Upper lobe of left lung (tissue), 6 donors: ENCODE data around the gene SMURF2. TPM values are rescaled to one million over a fixed set of nuclear protein-coding genes. Genes with fewer than 3 reads are reported as not detected.

Experiments used
- ATAC-seq, 2 donors: fragments of 200-7000 bp; cut with Tn5 transposase; one replicate each; pipeline ENCODE4 v1.9.1; 2022; ENCODE audit warnings: mild to moderate bottlenecking in 2 of 2, moderate library complexity in 2 of 2; ENCODE audit not compliant: low FRiP score in 2 of 2
- DNase-seq, 2 donors: peaks; one replicate each; pipeline ENCODE4 v3.0.0-alpha.2; 2019 to 2020
- H3K27ac ChIP-seq, 4 donors: fragments of 200-600 bp; sonication (generic); one replicate each; pipeline ENCODE4 v1.5.1; 2016 to 2019
- H3K27me3 ChIP-seq, 4 donors: fragments of 200-600 bp; sonication (generic); one replicate each; pipeline ENCODE4 v1.5.1; 2017 to 2019
- H3K36me3 ChIP-seq, 4 donors: fragments of 200-600 bp; sonication (generic); one replicate each; pipeline ENCODE4 v1.5.1; 2016 to 2019
- H3K4me1 ChIP-seq, 4 donors: fragments of 200-600 bp; sonication (generic); one replicate each; pipeline ENCODE4 v1.5.1; 2018 to 2019
- H3K4me3 ChIP-seq, 4 donors: fragments of 200-600 bp; sonication (generic); one replicate each; pipeline ENCODE4 v1.5.1; 2017 to 2019; ENCODE audit warnings: mild to moderate bottlenecking in 2 of 4, moderate library complexity in 1 of 4
- H3K9me3 ChIP-seq, 4 donors: fragments of 200-600 bp; sonication (generic); one replicate each; pipeline ENCODE4 v1.5.1; 2018 to 2019
- EP300 ChIP-seq, 4 donors: sonication (generic); formaldehyde crosslinking; IDR thresholded peaks; one replicate each; pipeline ENCODE4 v1.5.1; 2017; ENCODE audit warnings: antibody characterized with exemption in 4 of 4, control low read depth in 2 of 4
- POLR2A ChIP-seq, 4 donors: fragments of 450-650 bp; IDR thresholded peaks; one replicate each; pipeline ENCODE4 v1.5.1; 2016 to 2017; ENCODE audit warnings: antibody characterized with exemption in 4 of 4, mild to moderate bottlenecking in 2 of 4
- POLR2AphosphoS5 ChIP-seq, 2 donors: sonication (generic); formaldehyde crosslinking; IDR thresholded peaks; one replicate each; pipeline ENCODE4 v1.5.1; 2017; ENCODE audit warnings: antibody characterized with exemption in 2 of 2
- WGBS, 2 donors: methylation state at CpG; one replicate each; pipeline ENCODE4 v1.1.5; 2017 to 2018; 5-methylcytosine and 5-hydroxymethylcytosine counted together
- total RNA-seq, 6 donors: library from RNA; depleted of rRNA in 4 of 6; stranded (reverse); fragments of >200 nt in 4 of 6; gene quantifications; one replicate each; pipeline versions ENCODE4 v1.1.0 to v1.2.1, GENCODE V29; 2016 to 2021
- TF ChIP-seq, protein P1 (sequence below), 6 experiments: fragments of 450-650 bp in 4 of 6; fragments of 200-600 bp in 2 of 6; sonication (generic) in 2 of 6; IDR thresholded peaks; one replicate each; pipeline ENCODE4 v1.5.1; 2016 to 2019; ENCODE audit warnings: antibody characterized with exemption in 6 of 6
- donor health status: DM: no; HTN: no; CAD: no; lungs with moderate emphysema.
- donor health status: DM: no; HTN: yes; CAD: no; lungs with severe emphysema.

The SMURF2 gene
- total RNA-seq, 6 donors from 2014 or later, result 24.1 to 58.2 (median 34.9) TPM

DNA sequence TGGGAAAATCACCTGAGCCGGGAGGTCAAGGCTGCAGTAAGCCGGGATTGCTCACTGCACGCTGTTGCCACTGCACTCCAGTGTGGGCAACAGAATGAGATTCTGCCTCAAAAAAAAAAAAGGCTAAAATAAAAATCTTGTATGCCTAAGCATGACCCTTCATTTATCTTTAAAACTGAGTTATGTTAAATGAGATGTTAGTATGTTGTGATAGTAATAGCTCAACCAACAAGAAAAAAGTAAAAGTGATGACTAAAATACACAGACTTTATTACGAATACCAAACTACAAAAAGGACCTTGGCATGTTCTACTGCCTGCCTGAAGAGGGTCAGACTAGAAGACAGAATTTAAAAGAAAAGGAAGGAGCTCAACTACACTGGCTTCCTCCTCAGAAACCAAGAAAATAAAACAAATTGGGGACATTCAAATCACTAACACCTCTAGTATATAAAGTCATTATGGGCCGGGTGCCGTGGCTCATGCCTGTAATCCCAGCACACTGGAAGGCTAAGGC, 4.4 kb downstream of the SMURF2 start:
- DNase-seq (no peak), ATAC-seq (no peak)
- H3K27ac ChIP-seq, result peak overlapping the region in 3 of 4 donors; percentile 72 to 100 (median 97)
- TF ChIP-seq EP300 (IDR thresholded peaks at IDR 0.05) (no peak), POLR2AphosphoS5 (IDR thresholded peaks at IDR 0.05) (no peak), POLR2A (IDR thresholded peaks at IDR 0.05) (no peak)
- TF ChIP-seq, protein P1, sequence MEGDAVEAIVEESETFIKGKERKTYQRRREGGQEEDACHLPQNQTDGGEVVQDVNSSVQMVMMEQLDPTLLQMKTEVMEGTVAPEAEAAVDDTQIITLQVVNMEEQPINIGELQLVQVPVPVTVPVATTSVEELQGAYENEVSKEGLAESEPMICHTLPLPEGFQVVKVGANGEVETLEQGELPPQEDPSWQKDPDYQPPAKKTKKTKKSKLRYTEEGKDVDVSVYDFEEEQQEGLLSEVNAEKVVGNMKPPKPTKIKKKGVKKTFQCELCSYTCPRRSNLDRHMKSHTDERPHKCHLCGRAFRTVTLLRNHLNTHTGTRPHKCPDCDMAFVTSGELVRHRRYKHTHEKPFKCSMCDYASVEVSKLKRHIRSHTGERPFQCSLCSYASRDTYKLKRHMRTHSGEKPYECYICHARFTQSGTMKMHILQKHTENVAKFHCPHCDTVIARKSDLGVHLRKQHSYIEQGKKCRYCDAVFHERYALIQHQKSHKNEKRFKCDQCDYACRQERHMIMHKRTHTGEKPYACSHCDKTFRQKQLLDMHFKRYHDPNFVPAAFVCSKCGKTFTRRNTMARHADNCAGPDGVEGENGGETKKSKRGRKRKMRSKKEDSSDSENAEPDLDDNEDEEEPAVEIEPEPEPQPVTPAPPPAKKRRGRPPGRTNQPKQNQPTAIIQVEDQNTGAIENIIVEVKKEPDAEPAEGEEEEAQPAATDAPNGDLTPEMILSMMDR (IDR thresholded peaks at IDR 0.05), result no peak
- H3K9me3 ChIP-seq, result peaks cover 0 to 3% (median 0%) of the 10 kb centered on the region in 4 donors
- H3K27me3 ChIP-seq, result no peaks in the 10 kb centered on the region
- H3K4me3 ChIP-seq, result peak overlapping the region in 1 of 4 donors; percentile 30
- peaks cover 41 to 62% (median 46%) of the 10 kb centered on the region in 4 donors for H3K4me1 ChIP-seq
- WGBS, 2 donors, result 52 to 58% methylated on average over 6 of the region's 6 CpGs
- no peaks in the 10 kb centered on the region for H3K36me3 ChIP-seq

GRCh38 chr17:64655704-64656103, 6.4 kb downstream of the SMURF2 start:
- Histone ChIP-seq H3K27ac (peak overlapping the region in 1 of 4 donors; percentile 20), H3K36me3 (no peaks in the 10 kb centered on the region), H3K9me3 (peaks cover 0 to 3% (median 0%) of the 10 kb centered on the region in 4 donors), H3K4me3 (no peak overlapping the region), H3K27me3 (no peaks in the 10 kb centered on the region), H3K4me1 (peaks cover 44 to 77% (median 57%) of the 10 kb centered on the region in 4 donors)
- DNase-seq, result no peak
- no peak for TF ChIP-seq POLR2A (IDR thresholded peaks at IDR 0.05)
- no peak for TF ChIP-seq EP300 (IDR thresholded peaks at IDR 0.05)
- no peak for TF ChIP-seq POLR2AphosphoS5 (IDR thresholded peaks at IDR 0.05)
- TF ChIP-seq, protein P1 (IDR thresholded peaks at IDR 0.05), result no peak
- no peak for ATAC-seq
- WGBS, 2 donors, result 97 to 98% methylated on average over 2 of the region's 2 CpGs

DNA sequence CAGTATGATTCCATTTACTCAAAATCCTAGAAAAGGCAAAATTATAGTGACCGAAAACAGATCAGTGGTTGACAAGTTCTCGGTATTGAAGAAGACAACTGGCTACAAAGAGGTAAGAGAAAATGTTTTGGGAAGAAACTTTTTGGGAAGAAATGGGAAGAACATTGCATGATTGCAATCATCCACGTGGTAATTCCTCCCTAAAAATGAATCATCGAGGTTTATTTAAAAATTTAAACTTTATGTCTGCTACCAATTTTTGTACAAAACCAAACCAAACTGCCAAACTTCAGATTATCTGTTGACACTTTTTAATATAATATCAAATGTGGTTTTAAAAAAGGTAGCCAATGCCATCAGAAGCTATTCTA, 8.1 kb downstream of the SMURF2 start:
- DNase-seq, result no peak
- H3K27ac ChIP-seq, result peak overlapping the region in 3 of 4 donors; percentile 10 to 61 (median 46)
- no peaks in the 10 kb centered on the region for H3K36me3 ChIP-seq
- 51 to 72% methylated on average over 4 of the region's 4 CpGs for WGBS, 2 donors
- H3K4me3 ChIP-seq, result no peak overlapping the region
- peaks cover 0 to 3% (median 0%) of the 10 kb centered on the region in 4 donors for H3K9me3 ChIP-seq
- no peak for ATAC-seq
- H3K4me1 ChIP-seq, result peaks cover 37 to 75% (median 55%) of the 10 kb centered on the region in 4 donors
- no peaks in the 10 kb centered on the region for H3K27me3 ChIP-seq
- no peak for TF ChIP-seq POLR2AphosphoS5 (IDR thresholded peaks at IDR 0.05)
- TF ChIP-seq POLR2A (IDR thresholded peaks at IDR 0.05), result no peak
- TF ChIP-seq EP300 (IDR thresholded peaks at IDR 0.05), result no peak
- TF ChIP-seq, protein P1 (IDR thresholded peaks at IDR 0.05), result no peak

GRCh38 chr17:64653325-64653984, 8.7 kb downstream of the SMURF2 start:
- peak overlapping the region in 3 of 4 donors; percentile 10 to 61 (median 46) for H3K27ac ChIP-seq
- ATAC-seq, result peak in 1 of 2 donors; percentile 7
- no peaks in the 10 kb centered on the region for H3K27me3 ChIP-seq
- DNase-seq, result no peak
- peaks cover 0 to 3% (median 0%) of the 10 kb centered on the region in 4 donors for H3K9me3 ChIP-seq
- TF ChIP-seq POLR2A (IDR thresholded peaks at IDR 0.05) (no peak), EP300 (IDR thresholded peaks at IDR 0.05) (no peak), POLR2AphosphoS5 (IDR thresholded peaks at IDR 0.05) (no peak)
- TF ChIP-seq, protein P1 (IDR thresholded peaks at IDR 0.05), result no peak
- H3K4me1 ChIP-seq, result peaks cover 36 to 74% (median 56%) of the 10 kb centered on the region in 4 donors
- no peak overlapping the region for H3K4me3 ChIP-seq
- WGBS, 2 donors, result 41 to 49% methylated on average over 6 of the region's 6 CpGs
- H3K36me3 ChIP-seq, result no peaks in the 10 kb centered on the region
